ENCODE results near the gene FLT1.

The FLT1 gene

GRCh38 chr13:28319528-28319927 lies 175.4 kb downstream of the FLT1 start:
- DNase-seq (ENCODE audit: low read depth, low spot score) = no peak
- H3K4me3 ChIP-seq (ENCODE audit: insufficient read length, low read depth) = no peak overlapping the region
- no peaks in the 10 kb centered on the region for H3K36me3 ChIP-seq (ENCODE audit: insufficient read depth, insufficient read length, low read length)
- H3K9ac ChIP-seq (ENCODE audit: insufficient read length, low read depth) = no peak overlapping the region
- peaks cover 3% of the 10 kb centered on the region for H3K4me1 ChIP-seq (ENCODE audit: insufficient read depth, insufficient read length)
- H3K27me3 ChIP-seq (ENCODE audit: insufficient read depth, insufficient read length) = no peaks in the 10 kb centered on the region
- H3K9me3 ChIP-seq (ENCODE audit: insufficient read depth, low read length) = no peaks in the 10 kb centered on the region
- TF ChIP-seq YY1 (IDR thresholded peaks at IDR 0.05; ENCODE audit: insufficient read depth, insufficient read length) = no peak
- no peak for TF ChIP-seq SUZ12 (IDR thresholded peaks at IDR 0.05; ENCODE audit: extremely low read depth, insufficient read depth, insufficient read length)
- no peak for TF ChIP-seq ZNF274 (IDR thresholded peaks at IDR 0.05; ENCODE audit: low read depth, low read length)

DNA sequence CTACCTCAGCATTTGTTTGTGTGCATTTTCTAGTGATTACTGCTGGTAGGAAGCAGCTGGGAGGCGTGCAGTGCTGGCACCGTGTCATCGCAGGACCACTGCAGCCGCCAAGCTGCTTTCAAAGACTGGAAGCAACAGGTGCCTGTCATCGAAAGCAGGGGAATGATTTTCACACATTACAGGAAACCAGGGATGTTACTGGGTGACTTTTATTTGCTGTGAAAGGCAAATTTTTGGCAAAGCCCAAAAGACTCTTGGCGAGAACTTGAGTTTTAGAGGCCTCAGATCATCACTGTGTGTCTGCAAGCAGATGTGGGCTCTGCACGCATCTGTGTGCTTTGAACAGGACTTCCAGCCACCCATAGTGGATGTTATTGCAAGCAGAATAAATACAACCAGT lies 176.4 kb downstream of the FLT1 start:
- Histone ChIP-seq H3K4me1 (ENCODE audit: insufficient read depth, insufficient read length) (peaks cover 3% of the 10 kb centered on the region), H3K9ac (ENCODE audit: insufficient read length, low read depth) (no peak overlapping the region), H3K27me3 (ENCODE audit: insufficient read depth, insufficient read length) (no peaks in the 10 kb centered on the region), H3K9me3 (ENCODE audit: insufficient read depth, low read length) (no peaks in the 10 kb centered on the region), H3K4me3 (ENCODE audit: insufficient read length, low read depth) (no peak overlapping the region), H3K36me3 (ENCODE audit: insufficient read depth, insufficient read length, low read length) (no peaks in the 10 kb centered on the region)
- no peak for TF ChIP-seq SUZ12 (IDR thresholded peaks at IDR 0.05; ENCODE audit: extremely low read depth, insufficient read depth, insufficient read length)
- no peak for TF ChIP-seq YY1 (IDR thresholded peaks at IDR 0.05; ENCODE audit: insufficient read depth, insufficient read length)
- TF ChIP-seq ZNF274 (IDR thresholded peaks at IDR 0.05; ENCODE audit: low read depth, low read length) = no peak
- no peak for DNase-seq (ENCODE audit: low read depth, low spot score)

- H3K4me3 ChIP-seq (ENCODE audit: insufficient read length, low read depth) = no peak overlapping the region
- H3K4me1 ChIP-seq (ENCODE audit: insufficient read depth, insufficient read length) = peaks cover 3% of the 10 kb centered on the region
- H3K27me3 ChIP-seq (ENCODE audit: insufficient read depth, insufficient read length) = no peaks in the 10 kb centered on the region
- no peak overlapping the region for H3K9ac ChIP-seq (ENCODE audit: insufficient read length, low read depth)
- no peaks in the 10 kb centered on the region for H3K9me3 ChIP-seq (ENCODE audit: insufficient read depth, low read length)
- H3K36me3 ChIP-seq (ENCODE audit: insufficient read depth, insufficient read length, low read length) = no peaks in the 10 kb centered on the region
- DNase-seq (ENCODE audit: low read depth, low spot score) = no peak
- TF ChIP-seq SUZ12 (IDR thresholded peaks at IDR 0.05; ENCODE audit: extremely low read depth, insufficient read depth, insufficient read length) (no peak), ZNF274 (IDR thresholded peaks at IDR 0.05; ENCODE audit: low read depth, low read length) (no peak)
Measured at GRCh38 chr13:28316836-28317235, 178.1 kb downstream of the FLT1 start.

- no peaks in the 10 kb centered on the region for H3K9me3 ChIP-seq (ENCODE audit: insufficient read depth, low read length)
- TF ChIP-seq YY1 (IDR thresholded peaks at IDR 0.05; ENCODE audit: insufficient read depth, insufficient read length) = no peak
- TF ChIP-seq SUZ12 (IDR thresholded peaks at IDR 0.05; ENCODE audit: extremely low read depth, insufficient read depth, insufficient read length) = no peak
- no peak for TF ChIP-seq ZNF274 (IDR thresholded peaks at IDR 0.05; ENCODE audit: low read depth, low read length)
- no peaks in the 10 kb centered on the region for H3K27me3 ChIP-seq (ENCODE audit: insufficient read depth, insufficient read length)
- DNase-seq (ENCODE audit: low read depth, low spot score) = no peak
- H3K36me3 ChIP-seq (ENCODE audit: insufficient read depth, insufficient read length, low read length) = no peaks in the 10 kb centered on the region
- no peak overlapping the region for H3K4me3 ChIP-seq (ENCODE audit: insufficient read length, low read depth)
- peaks cover 3% of the 10 kb centered on the region for H3K4me1 ChIP-seq (ENCODE audit: insufficient read depth, insufficient read length)
- no peak overlapping the region for H3K9ac ChIP-seq (ENCODE audit: insufficient read length, low read depth)
Measured at GRCh38 chr13:28316129-28316528, 178.8 kb downstream of the FLT1 start.

DNA sequence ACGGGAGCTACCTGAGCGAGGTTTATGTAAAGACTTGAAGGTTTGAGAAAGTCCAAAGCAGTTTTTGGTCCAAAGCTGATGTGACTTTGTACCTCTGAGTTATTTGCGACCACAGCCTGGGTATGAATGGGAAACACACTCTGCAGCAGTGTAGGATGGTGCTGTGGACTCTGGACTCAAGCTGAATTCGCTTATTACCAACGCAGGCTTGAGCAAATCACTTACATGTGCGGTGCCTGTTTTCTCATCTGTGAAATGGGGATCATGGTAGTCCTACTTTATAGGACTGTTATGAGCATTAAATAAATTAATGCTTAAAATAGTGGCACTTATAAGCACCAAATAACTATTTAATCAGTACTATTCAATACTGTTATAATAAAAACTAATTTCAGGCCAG lies 180.0 kb downstream of the FLT1 start:
- Histone ChIP-seq H3K36me3 (ENCODE audit: insufficient read depth, insufficient read length, low read length) (no peaks in the 10 kb centered on the region), H3K4me1 (ENCODE audit: insufficient read depth, insufficient read length) (peaks cover 3% of the 10 kb centered on the region), H3K9me3 (ENCODE audit: insufficient read depth, low read length) (no peaks in the 10 kb centered on the region), H3K4me3 (ENCODE audit: insufficient read length, low read depth) (no peak overlapping the region), H3K27me3 (ENCODE audit: insufficient read depth, insufficient read length) (no peaks in the 10 kb centered on the region), H3K9ac (ENCODE audit: insufficient read length, low read depth) (no peak overlapping the region)
- TF ChIP-seq YY1 (IDR thresholded peaks at IDR 0.05; ENCODE audit: insufficient read depth, insufficient read length) (no peak), SUZ12 (IDR thresholded peaks at IDR 0.05; ENCODE audit: extremely low read depth, insufficient read depth, insufficient read length) (no peak), ZNF274 (IDR thresholded peaks at IDR 0.05; ENCODE audit: low read depth, low read length) (no peak)
- DNase-seq (ENCODE audit: low read depth, low spot score) = no peak

DNA sequence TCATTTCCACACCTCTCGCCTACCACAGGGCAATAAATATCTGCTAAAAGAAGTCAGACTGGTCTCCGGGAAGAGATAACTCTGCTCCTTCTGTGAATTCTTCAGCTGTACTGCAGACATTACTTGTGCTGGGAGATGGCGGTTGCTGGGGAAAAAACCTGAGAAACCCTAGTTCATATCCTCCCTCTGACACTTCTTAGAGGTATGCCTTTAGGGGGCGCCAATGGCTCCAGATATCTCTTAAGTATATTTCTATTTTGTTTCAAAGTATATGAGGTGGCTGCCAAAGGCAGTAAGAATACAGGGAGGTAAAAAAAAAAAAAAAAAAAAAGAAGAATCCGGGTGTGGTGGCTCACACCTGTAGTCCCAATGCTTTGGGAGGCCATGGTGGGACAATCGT lies 181.3 kb downstream of the FLT1 start:
- Histone ChIP-seq H3K4me1 (ENCODE audit: insufficient read depth, insufficient read length) (peaks cover 3% of the 10 kb centered on the region), H3K27me3 (ENCODE audit: insufficient read depth, insufficient read length) (no peaks in the 10 kb centered on the region), H3K4me3 (ENCODE audit: insufficient read length, low read depth) (no peak overlapping the region), H3K9ac (ENCODE audit: insufficient read length, low read depth) (no peak overlapping the region), H3K9me3 (ENCODE audit: insufficient read depth, low read length) (no peaks in the 10 kb centered on the region), H3K36me3 (ENCODE audit: insufficient read depth, insufficient read length, low read length) (no peaks in the 10 kb centered on the region)
- TF ChIP-seq YY1 (IDR thresholded peaks at IDR 0.05; ENCODE audit: insufficient read depth, insufficient read length) (no peak), SUZ12 (IDR thresholded peaks at IDR 0.05; ENCODE audit: extremely low read depth, insufficient read depth, insufficient read length) (no peak), ZNF274 (IDR thresholded peaks at IDR 0.05; ENCODE audit: low read depth, low read length) (no peak)
- DNase-seq (ENCODE audit: low read depth, low spot score) = no peak

- no peaks in the 10 kb centered on the region for H3K4me1 ChIP-seq (ENCODE audit: insufficient read depth, insufficient read length)
- H3K9ac ChIP-seq (ENCODE audit: insufficient read length, low read depth) = no peak overlapping the region
- no peaks in the 10 kb centered on the region for H3K27me3 ChIP-seq (ENCODE audit: insufficient read depth, insufficient read length)
- H3K9me3 ChIP-seq (ENCODE audit: insufficient read depth, low read length) = no peaks in the 10 kb centered on the region
- H3K4me3 ChIP-seq (ENCODE audit: insufficient read length, low read depth) = no peak overlapping the region
- TF ChIP-seq YY1 (IDR thresholded peaks at IDR 0.05; ENCODE audit: insufficient read depth, insufficient read length) (no peak), SUZ12 (IDR thresholded peaks at IDR 0.05; ENCODE audit: extremely low read depth, insufficient read depth, insufficient read length) (no peak), ZNF274 (IDR thresholded peaks at IDR 0.05; ENCODE audit: low read depth, low read length) (no peak)
- no peaks in the 10 kb centered on the region for H3K36me3 ChIP-seq (ENCODE audit: insufficient read depth, insufficient read length, low read length)
- DNase-seq (ENCODE audit: low read depth, low spot score) = no peak
Measured at GRCh38 chr13:28306325-28306724, 188.6 kb downstream of the FLT1 start.

GRCh38 chr13:28301839-28302238 lies 193.1 kb downstream of the FLT1 start:
- DNase-seq (ENCODE audit: low read depth, low spot score) = no peak

More at GRCh38 chr13:28301839-28302238, 193.1 kb downstream of the FLT1 start:
- H3K27me3 ChIP-seq (ENCODE audit: insufficient read depth, insufficient read length) = no peaks in the 10 kb centered on the region
- no peak for TF ChIP-seq ZNF274 (IDR thresholded peaks at IDR 0.05; ENCODE audit: low read depth, low read length)
- TF ChIP-seq YY1 (IDR thresholded peaks at IDR 0.05; ENCODE audit: insufficient read depth, insufficient read length) = no peak
- TF ChIP-seq SUZ12 (IDR thresholded peaks at IDR 0.05; ENCODE audit: extremely low read depth, insufficient read depth, insufficient read length) = no peak
- no peak overlapping the region for H3K4me3 ChIP-seq (ENCODE audit: insufficient read length, low read depth)
- H3K9me3 ChIP-seq (ENCODE audit: insufficient read depth, low read length) = no peaks in the 10 kb centered on the region
- no peaks in the 10 kb centered on the region for H3K36me3 ChIP-seq (ENCODE audit: insufficient read depth, insufficient read length, low read length)
- H3K4me1 ChIP-seq (ENCODE audit: insufficient read depth, insufficient read length) = peaks cover 6% of the 10 kb centered on the region
- H3K9ac ChIP-seq (ENCODE audit: insufficient read length, low read depth) = no peak overlapping the region

Data from NT2/D1 (cell line).